Ovary (tissue), 9 donors: ENCODE data around the gene DNAAF8. TPM values are rescaled to one million over a fixed set of nuclear protein-coding genes. Genes with fewer than 3 reads are reported as not detected.
A peak's percentile ranks its signal among the peaks of the same experiment; 100 is the strongest.

Experiments used
- DNase-seq, 5 donors: peaks; one replicate each; pipeline ENCODE4 v3.0.0-alpha.2; 2019 to 2020
- H3K27ac ChIP-seq, 2 donors: fragments of 200-600 bp; one replicate each; pipeline versions ENCODE4 v1.5.1 to v1.8.0; 2019 to 2022
- H3K27me3 ChIP-seq: fragments of 200-600 bp; one replicate; pipeline ENCODE4 v1.8.0; 2022
- H3K36me3 ChIP-seq: fragments of 200-600 bp; sonication (generic); one replicate; pipeline ENCODE4 v1.5.1; 2019
- H3K4me1 ChIP-seq: one replicate; pipeline ENCODE4 v1.8.1; 2013; ENCODE audit warnings: mild to moderate bottlenecking, moderate library complexity; ENCODE audit not compliant: insufficient read depth
- H3K4me3 ChIP-seq: fragments of 200-600 bp; sonication (generic); one replicate; pipeline ENCODE4 v1.5.1; 2017
- H3K9me3 ChIP-seq, 2 donors: fragments of 200-600 bp in 1 of 2; sonication (generic) in 1 of 2; one replicate each; pipeline versions ENCODE4 v1.5.1 to v1.8.1; 2013 to 2019; ENCODE audit warnings: mild to moderate bottlenecking in 1 of 2, moderate library complexity in 1 of 2
- CTCF ChIP-seq, 3 donors: fragments of 450-650 bp in 2 of 3; fragments of 200-600 bp in 1 of 3; IDR thresholded peaks; one replicate each; pipeline versions ENCODE4 v1.5.1 to v1.8.0; 2016 to 2022; ENCODE audit warnings: antibody characterized with exemption in 3 of 3, mild to moderate bottlenecking in 1 of 3
- EP300 ChIP-seq: sonication (generic); formaldehyde crosslinking; IDR thresholded peaks from one replicate; pipeline ENCODE4 v1.6.1; 2017; ENCODE audit warnings: antibody characterized with exemption
- POLR2A ChIP-seq: fragments of 450-650 bp; IDR thresholded peaks from one replicate; pipeline ENCODE4 v1.6.1; 2017; ENCODE audit warnings: antibody characterized with exemption, mild to moderate bottlenecking, moderate library complexity
- WGBS, 3 donors: extraction: QIAGEN DNeasy Blood & Tissue Kit in 1 of 3; methylation state at CpG; one replicate each; pipeline versions ENCODE4 v1.1.5 to v1.1.7; 2013 to 2017; 5-methylcytosine and 5-hydroxymethylcytosine counted together
- intact Hi-C, 4 donors: fragments of 100-400 bp; cut with DNase I; formaldehyde crosslinking; loops; one replicate each; pipeline versions ENCODE4 v1.11.0 to v1.15.1; 2022 to 2023
- polyA plus RNA-seq, 2 donors: library from polyadenylated mRNA; stranded (reverse); fragments of 200-250 nt in 1 of 2; fragments of 350-450 nt in 1 of 2; fragmentation: Illumina TruSeq in 1 of 2; extraction: RNeasy Lipid Tissue Mini Kit (QIAGEN cat#74804) in 1 of 2; gene quantifications; one replicate each; pipeline ENCODE4 v1.2.3, GENCODE V29; 2013 to 2014
- total RNA-seq, 7 donors: library from RNA; depleted of rRNA in 2 of 7; stranded (reverse); fragments of >200 nt in 2 of 7; fragmentation: NEBNext Ultra II Directional in 3 of 7; extraction: Animal tissue kit (Norgen Biotek cat#: 25700) in 3 of 7; gene quantifications; one replicate each; pipeline versions ENCODE4 v1.1.0 to v1.2.4, GENCODE V29; 2016 to 2023
- donor health status: DM: no; HTN: no; CAD: no; lungs with moderate emphysema.
- donor health status: DM: no; HTN: no; CAD: no.
- donor health status: Bipolar disorder and iron deficiency.
- donor health status: DM: yes; HTN: yes; CAD: no.
- donor health status: DM: no; HTN: no; CAD: no.
- donor health status: DM: yes; HTN: yes; CAD: no.

Gene DNAAF8
- total and polyA plus RNA-seq, 9 donors, result 0.35 to 9.1 (median 1.2) TPM

GRCh38 chr16:4692460-4693295, 41.7 kb upstream of the DNAAF8 start:
- TF ChIP-seq EP300 (no peak), CTCF (IDR thresholded peaks at IDR 0.05) (no peak), POLR2A (no peak)
- no peak for DNase-seq
- intact Hi-C loops, result loop anchor here in 1 of 4 donors (5.0 kb wide), 1 partner anchor 40 kb away; the partner anchor contains the start of genes ANKS3 and DNAAF8
- H3K4me1 ChIP-seq, result peaks cover 5% of the 10 kb centered on the region
- H3K36me3 ChIP-seq, result no peaks in the 10 kb centered on the region
- peak overlapping the region; percentile 51 for H3K4me3 ChIP-seq
- H3K9me3 ChIP-seq, result no peaks in the 10 kb centered on the region
- H3K27me3 ChIP-seq, result no peaks in the 10 kb centered on the region
- H3K27ac ChIP-seq, result peak overlapping the region in 1 of 2 donors; percentile 26
- 15 to 23% (median 21%) methylated on average over 19 to 31 of the region's 31 CpGs for WGBS, 3 donors

- DNase-seq, result peak; percentile 94 to 98 (median 96)
- Histone ChIP-seq H3K36me3 (no peaks in the 10 kb centered on the region), H3K9me3 (no peaks in the 10 kb centered on the region), H3K4me1 (peaks cover 5% of the 10 kb centered on the region), H3K4me3 (peak within 1 kb of the TSS; percentile 51), H3K27me3 (no peaks in the 10 kb centered on the region), H3K27ac (peak within 1 kb of the TSS; percentile 40 to 60)
- no peak for TF ChIP-seq EP300
- TF ChIP-seq POLR2A, result peak; percentile 37
- TF ChIP-seq CTCF (IDR thresholded peaks at IDR 0.05), result peak in 2 of 3 donors; percentile 54 to 66
- WGBS, 3 donors, result 0 to 1% (median 0%) methylated on average over 25 to 91 of the region's 91 CpGs
- intact Hi-C loops, result loop anchor here in 1 of 4 donors (5.0 kb wide), 1 partner anchor 39 kb away; the partner anchor contains the start of genes ANKS3 and DNAAF8
Measured at GRCh38 chr16:4693296-4693955, 40.9 kb upstream of the DNAAF8 start, which contains the start of gene NUDT16L1. Gene NUDT16L1 (plus strand): TSS chr16:4693562. CDS start chr16:4693727, 165 bp downstream.

GRCh38 chr16:4693956-4694641, 40.2 kb upstream of the DNAAF8 start:
- no peaks in the 10 kb centered on the region for H3K36me3 ChIP-seq
- peak overlapping the region; percentile 40 to 60 for H3K27ac ChIP-seq
- TF ChIP-seq CTCF (IDR thresholded peaks at IDR 0.05) (no peak), EP300 (no peak), POLR2A (no peak)
- peak overlapping the region; percentile 51 for H3K4me3 ChIP-seq
- H3K4me1 ChIP-seq, result peaks cover 5% of the 10 kb centered on the region
- intact Hi-C loops, result loop anchor here in 1 of 4 donors (5.0 kb wide), 1 partner anchor 38 kb away; the partner anchor contains the start of genes ANKS3 and DNAAF8
- DNase-seq, result peak; percentile 61 to 75 (median 66)
- no peaks in the 10 kb centered on the region for H3K9me3 ChIP-seq
- WGBS, 3 donors, result 1 to 3% (median 3%) methylated on average over 22 to 54 of the region's 54 CpGs
- H3K27me3 ChIP-seq, result no peaks in the 10 kb centered on the region
